ENCODE measurements around the gene EVA1A. TPM values are rescaled to one million over a fixed set of nuclear protein-coding genes. Genes with fewer than 3 reads are reported as not detected.

The EVA1A gene
- polyA plus RNA-seq, 3 donors: not detected

DNA sequence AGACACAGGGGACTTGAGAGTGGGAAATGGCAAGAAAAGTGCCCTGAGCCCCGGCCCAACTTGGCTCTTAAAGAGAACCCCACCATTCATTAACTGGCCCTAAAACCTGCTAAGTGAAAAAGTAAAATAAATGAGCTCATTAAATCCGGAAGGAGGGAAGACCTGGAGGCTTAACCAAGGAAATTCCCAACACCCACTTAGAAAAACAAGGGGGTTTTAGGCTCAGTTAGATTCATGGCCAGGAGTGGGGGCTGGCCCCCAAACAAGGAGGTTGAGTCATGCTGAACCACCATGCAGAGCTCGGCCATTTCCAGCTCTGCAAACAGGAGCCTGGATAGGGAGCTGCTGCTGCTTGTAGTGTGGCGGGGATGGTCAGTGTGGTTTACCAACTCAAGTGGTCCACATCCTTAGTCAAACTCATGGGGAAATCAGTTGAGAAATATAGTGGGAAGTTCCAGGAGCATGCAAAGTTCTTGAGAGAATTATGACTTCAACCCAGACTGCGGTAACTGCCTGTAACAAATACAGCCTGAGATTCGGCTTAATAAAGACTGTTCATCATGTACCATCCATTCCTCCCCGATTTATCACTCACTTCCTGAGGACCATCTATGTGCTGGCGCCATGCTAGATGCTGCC lies 46.1 kb upstream of the EVA1A start:
- 47% methylated on average over 6 of the region's 8 CpGs for WGBS (ENCODE audit: insufficient coverage)
- H3K9me3 ChIP-seq (replicated peaks in 1 of 2; ENCODE audit: control insufficient read depth in 1 of 2, insufficient read depth in 1 of 2, low read length in 2 of 2): no peaks in the 10 kb centered on the region
- H3K27me3 Mint-ChIP-seq (ENCODE audit: low read depth in 3 of 3): peaks cover 34 to 45% (median 35%) of the 10 kb centered on the region in 3 donors
- no peak for DNase-seq
- peaks cover 25% of the 10 kb centered on the region in 2 donors for H3K27me3 ChIP-seq (ENCODE audit: control insufficient read depth in 2 of 2, insufficient read depth in 2 of 2, low read length in 2 of 2)
- H3K36me3 Mint-ChIP-seq: no peaks in the 10 kb centered on the region
- intact Hi-C loops (cut with micrococcal nuclease): loop anchor here (5.0 to 10.0 kb wide), 2 partner anchors 690 to 692 kb away; no protein-coding TSS in a partner anchor
- H3K4me1 Mint-ChIP-seq: peaks cover 3% of the 10 kb centered on the region
- no peak overlapping the region for H3K4me3 Mint-ChIP-seq
- H3K79me2 ChIP-seq (ENCODE audit: insufficient read depth, low read length): no peaks in the 10 kb centered on the region
- no peak overlapping the region for H3K27ac ChIP-seq (ENCODE audit: low read depth in 1 of 2, low read length in 2 of 2)
- no peak overlapping the region for H3K9ac ChIP-seq (ENCODE audit: insufficient read depth, low read length, poor library complexity, severe bottlenecking)
- H3K36me3 ChIP-seq (replicated peaks in 1 of 2; ENCODE audit: control insufficient read depth in 1 of 2, insufficient read depth in 2 of 2, low read length in 2 of 2): no peaks in the 10 kb centered on the region
- no peaks in the 10 kb centered on the region for H4K20me1 ChIP-seq (ENCODE audit: insufficient read depth, low read length)
- H3K9me3 Mint-ChIP-seq: peaks cover 0 to 2% (median 0%) of the 10 kb centered on the region in 7 donors
- H3K27ac Mint-ChIP-seq: no peak overlapping the region
- TF ChIP-seq, protein P1, sequence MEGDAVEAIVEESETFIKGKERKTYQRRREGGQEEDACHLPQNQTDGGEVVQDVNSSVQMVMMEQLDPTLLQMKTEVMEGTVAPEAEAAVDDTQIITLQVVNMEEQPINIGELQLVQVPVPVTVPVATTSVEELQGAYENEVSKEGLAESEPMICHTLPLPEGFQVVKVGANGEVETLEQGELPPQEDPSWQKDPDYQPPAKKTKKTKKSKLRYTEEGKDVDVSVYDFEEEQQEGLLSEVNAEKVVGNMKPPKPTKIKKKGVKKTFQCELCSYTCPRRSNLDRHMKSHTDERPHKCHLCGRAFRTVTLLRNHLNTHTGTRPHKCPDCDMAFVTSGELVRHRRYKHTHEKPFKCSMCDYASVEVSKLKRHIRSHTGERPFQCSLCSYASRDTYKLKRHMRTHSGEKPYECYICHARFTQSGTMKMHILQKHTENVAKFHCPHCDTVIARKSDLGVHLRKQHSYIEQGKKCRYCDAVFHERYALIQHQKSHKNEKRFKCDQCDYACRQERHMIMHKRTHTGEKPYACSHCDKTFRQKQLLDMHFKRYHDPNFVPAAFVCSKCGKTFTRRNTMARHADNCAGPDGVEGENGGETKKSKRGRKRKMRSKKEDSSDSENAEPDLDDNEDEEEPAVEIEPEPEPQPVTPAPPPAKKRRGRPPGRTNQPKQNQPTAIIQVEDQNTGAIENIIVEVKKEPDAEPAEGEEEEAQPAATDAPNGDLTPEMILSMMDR (IDR thresholded peaks at IDR 0.05): no peak
- no peak overlapping the region for H3K4me3 ChIP-seq (replicated peaks in 1 of 3; ENCODE audit: low read depth in 2 of 3, low read length in 3 of 3)
- H3K4me1 ChIP-seq (ENCODE audit: control insufficient read depth in 1 of 2, insufficient read depth in 2 of 2, low read length in 2 of 2): no peaks in the 10 kb centered on the region
- H2AFZ ChIP-seq (ENCODE audit: insufficient read depth, low read depth, low read length, poor library complexity, severe bottlenecking): no peak overlapping the region
- H3K4me2 ChIP-seq (replicated peaks; ENCODE audit: extremely low read depth, low read length, poor library complexity, severe bottlenecking): no peak overlapping the region

DNA sequence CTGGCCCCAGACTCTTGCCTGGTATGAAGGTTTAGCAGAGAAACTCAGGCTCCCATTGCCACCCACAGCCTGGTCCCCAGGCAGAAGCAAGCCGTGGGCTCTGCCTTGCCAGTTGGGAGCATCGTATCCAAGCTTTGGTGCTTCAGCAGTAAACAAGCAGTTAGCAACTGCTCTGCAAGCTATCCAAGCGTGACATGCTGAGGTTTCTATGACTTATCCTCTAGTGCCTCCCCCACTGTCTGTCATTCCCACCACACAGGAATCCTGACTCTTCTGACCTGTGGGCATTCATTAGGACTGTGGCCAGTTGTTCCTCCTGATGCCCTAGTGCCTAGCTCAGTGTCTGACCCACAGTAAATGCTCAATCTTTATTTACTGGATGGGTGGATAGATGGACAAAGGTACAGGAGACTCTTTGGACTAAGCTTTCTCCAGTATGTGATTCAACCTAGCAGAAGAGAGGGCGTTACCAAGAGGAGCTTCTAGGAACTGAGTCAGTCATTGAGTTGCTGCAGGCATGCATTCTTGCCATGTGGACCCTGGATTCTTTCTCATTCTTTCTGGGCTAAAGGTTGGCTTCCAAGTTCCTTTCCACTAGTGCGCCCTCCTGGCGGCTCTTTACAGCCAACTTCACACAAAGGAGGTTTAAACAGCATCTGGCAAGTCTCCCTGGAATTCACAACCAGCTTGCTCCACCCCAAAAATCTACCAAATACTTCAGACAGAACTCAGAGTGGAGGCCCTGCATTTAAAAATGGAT lies 45.2 kb upstream of the EVA1A start:
- Mint-ChIP-seq H3K27me3 (ENCODE audit: low read depth in 3 of 3) (peaks cover 33 to 49% (median 35%) of the 10 kb centered on the region in 3 donors), H3K27ac (no peak overlapping the region), H3K4me1 (peaks cover 3% of the 10 kb centered on the region), H3K36me3 (no peaks in the 10 kb centered on the region), H3K4me3 (no peak overlapping the region), H3K9me3 (peaks cover 0 to 2% (median 0%) of the 10 kb centered on the region in 7 donors)
- Histone ChIP-seq H3K9me3 (replicated peaks in 1 of 2; ENCODE audit: control insufficient read depth in 1 of 2, insufficient read depth in 1 of 2, low read length in 2 of 2) (no peaks in the 10 kb centered on the region), H4K20me1 (ENCODE audit: insufficient read depth, low read length) (no peaks in the 10 kb centered on the region), H3K79me2 (ENCODE audit: insufficient read depth, low read length) (no peaks in the 10 kb centered on the region), H3K4me3 (replicated peaks in 1 of 3; ENCODE audit: low read depth in 2 of 3, low read length in 3 of 3) (no peak overlapping the region), H3K4me2 (replicated peaks; ENCODE audit: extremely low read depth, low read length, poor library complexity, severe bottlenecking) (no peak overlapping the region), H3K27me3 (ENCODE audit: control insufficient read depth in 2 of 2, insufficient read depth in 2 of 2, low read length in 2 of 2) (peaks cover 25% of the 10 kb centered on the region in 2 donors), H3K27ac (ENCODE audit: low read depth in 1 of 2, low read length in 2 of 2) (no peak overlapping the region), H3K9ac (ENCODE audit: insufficient read depth, low read length, poor library complexity, severe bottlenecking) (no peak overlapping the region), H3K36me3 (replicated peaks in 1 of 2; ENCODE audit: control insufficient read depth in 1 of 2, insufficient read depth in 2 of 2, low read length in 2 of 2) (no peaks in the 10 kb centered on the region), H2AFZ (ENCODE audit: insufficient read depth, low read depth, low read length, poor library complexity, severe bottlenecking) (no peak overlapping the region), H3K4me1 (ENCODE audit: control insufficient read depth in 1 of 2, insufficient read depth in 2 of 2, low read length in 2 of 2) (no peaks in the 10 kb centered on the region)
- DNase-seq: no peak
- 97% methylated on average over 6 of the region's 6 CpGs for WGBS (ENCODE audit: insufficient coverage)
- intact Hi-C loops (cut with micrococcal nuclease): loop anchor here (5.0 to 10.0 kb wide), 2 partner anchors 689 to 691 kb away; no protein-coding TSS in a partner anchor
- TF ChIP-seq, protein P1 (IDR thresholded peaks at IDR 0.05): no peak

All from CD14-positive monocyte (primary cell).